ENCODE measurements around the gene SPDYE2B.
"Not testable (repeated sequence)": the region's sequence is repeated elsewhere in the genome, so short reads cannot be mapped to it uniquely, and the experiment has no call there.

- not testable (repeated sequence) for TF ChIP-seq CTCF, POLR2A (IDR thresholded peaks at IDR 0.05)
Measured at GRCh38 chr7:102618122-102618521, 32.0 kb upstream of the SPDYE2B start.
